Psoas muscle (tissue), 8 donors: ENCODE results near the gene PTGER3. TPM values are rescaled to one million over a fixed set of nuclear protein-coding genes. Genes with fewer than 3 reads are reported as not detected.
A peak's percentile ranks its signal among the peaks of the same experiment; 100 is the strongest.

Source experiments
- ATAC-seq, 4 donors: fragments of 200-7000 bp; cut with Tn5 transposase; one replicate each; pipeline ENCODE4 v1.9.1; 2020; ENCODE audit warnings: moderate library complexity in 3 of 4, mild to moderate bottlenecking in 2 of 4
- DNase-seq, 2 donors: peaks; one replicate each; pipeline ENCODE4 v3.0.0-alpha.2; 2020
- H3K27ac ChIP-seq: fragments of 200-600 bp; one replicate; pipeline ENCODE4 v1.8.0; 2022
- H3K27me3 ChIP-seq, 3 donors: fragments of 200-600 bp in 1 of 3; one replicate each; pipeline versions ENCODE4 v1.6.1 to v1.8.0; 2013 to 2022; ENCODE audit warnings: low read length in 2 of 3, mild to moderate bottlenecking in 2 of 3, moderate library complexity in 1 of 3; ENCODE audit not compliant: insufficient read depth in 3 of 3
- H3K36me3 ChIP-seq, 2 donors: fragments of 200-600 bp in 1 of 2; one replicate each; pipeline versions ENCODE4 v1.6.1 to v1.8.0; 2013 to 2022; ENCODE audit warnings: low read depth in 1 of 2, mild to moderate bottlenecking in 1 of 2, moderate library complexity in 1 of 2; ENCODE audit not compliant: insufficient read depth in 1 of 2
- H3K4me1 ChIP-seq: fragments of 200-600 bp; one replicate; pipeline ENCODE4 v1.8.0; 2022
- H3K4me3 ChIP-seq: fragments of 200-600 bp; one replicate; pipeline ENCODE4 v1.8.0; 2022; ENCODE audit warnings: mild to moderate bottlenecking
- H3K9me3 ChIP-seq: fragments of 200-600 bp; one replicate; pipeline ENCODE4 v1.8.0; 2022
- CTCF ChIP-seq: fragments of 200-600 bp; IDR thresholded peaks from one replicate; pipeline ENCODE4 v1.8.0; 2022; ENCODE audit warnings: antibody characterized with exemption
- WGBS, 3 donors: extraction: QIAGEN DNeasy Blood & Tissue Kit; methylation state at CpG; one replicate each; pipeline versions ENCODE4 v1.1.6 to v1.1.7; 2013; 5-methylcytosine and 5-hydroxymethylcytosine counted together
- intact Hi-C, 2 donors: fragments of 100-400 bp; cut with DNase I; formaldehyde crosslinking; loops; one replicate each; pipeline versions ENCODE4 v1.11.0 to v1.14.2; 2022
- polyA plus RNA-seq, 3 donors: library from polyadenylated mRNA; stranded (reverse); fragments of 200-250 nt; gene quantifications; one replicate each; pipeline ENCODE4 v1.2.3, GENCODE V29; 2013
- total RNA-seq, 4 donors: library from RNA; stranded (reverse); fragmentation: NEBNext Ultra II Directional in 2 of 4; extraction: Animal tissue kit (Norgen Biotek cat#: 25700) in 2 of 4; gene quantifications; one replicate each; pipeline versions ENCODE4 v1.2.1 to v1.2.4, GENCODE V29; 2021 to 2023
- donor health status: healthy with polysubstance abuse.
- donor health status: DM: no; HTN: no; CAD: no; lungs with moderate emphysema.
- donor health status: Bipolar disorder and iron deficiency.
- donor health status: healthy.
- donor health status: DM: yes; HTN: yes; CAD: no.
- donor health status: DM: no; HTN: no; CAD: no.
- donor health status: DM: no; HTN: no; CAD: no.
- donor health status: DM: yes; HTN: yes; CAD: no.

PTGER3 gene
- total and polyA plus RNA-seq, 7 donors, result 0.24 to 0.79 (median 0.46) TPM

DNA sequence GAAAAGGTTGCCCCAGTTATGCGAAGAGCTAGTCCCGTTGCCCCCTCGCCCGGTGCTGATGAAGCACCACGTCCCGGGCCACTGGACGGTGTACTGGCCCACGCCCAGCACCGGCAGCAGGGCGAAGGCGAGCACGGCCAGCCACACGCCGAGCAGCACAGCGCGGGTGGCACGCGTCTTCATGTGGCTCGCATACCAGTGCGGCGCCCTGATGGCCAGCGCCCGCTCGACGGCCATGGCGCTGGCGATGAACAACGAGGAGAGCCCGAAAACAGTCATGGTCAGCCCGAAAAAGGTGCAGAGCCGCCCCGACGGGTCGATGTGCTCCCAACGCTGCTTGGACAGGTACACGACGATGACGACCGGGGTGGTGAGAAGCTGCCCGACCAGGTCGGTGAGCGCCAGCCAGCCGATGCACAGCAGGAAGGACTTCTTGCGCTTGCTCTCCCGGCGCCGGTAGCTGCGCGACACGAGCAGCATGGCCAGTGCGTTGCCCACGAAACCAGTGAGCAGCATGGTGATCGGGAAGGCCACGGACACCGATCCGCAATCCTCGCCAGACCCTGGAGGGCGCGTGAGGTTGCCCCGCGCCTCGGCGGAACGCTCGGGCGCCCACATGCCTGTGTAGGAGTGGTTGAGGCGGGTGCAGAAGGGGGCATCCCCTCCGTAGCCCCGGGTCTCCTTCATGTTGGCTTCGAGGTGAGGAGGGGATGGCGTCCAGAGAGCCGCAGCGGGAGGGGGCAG, 553 bp downstream of the PTGER3 start:
- Histone ChIP-seq H3K4me3 (peak overlapping the region; percentile 65), H3K36me3 (no peaks in the 10 kb centered on the region), H3K4me1 (peaks cover 7% of the 10 kb centered on the region), H3K27me3 (peaks cover 0 to 47% (median 11%) of the 10 kb centered on the region in 3 donors), H3K9me3 (no peaks in the 10 kb centered on the region), H3K27ac (no peak overlapping the region)
- DNase-seq, result peak; percentile 21 to 54
- TF ChIP-seq CTCF, result no peak
- 1 to 4% (median 2%) methylated on average over 73 of the region's 73 CpGs for WGBS, 3 donors
- intact Hi-C loops, result loop anchor here in 1 of 2 donors (5.0 kb wide), 1 partner anchor 520 kb away; no protein-coding TSS in a partner anchor
- peak; percentile 7 to 45 (median 24) for ATAC-seq

- intact Hi-C loops, result loop anchor here (1.0 to 5.0 kb wide), 2 partner anchors 10 to 518 kb away; no protein-coding TSS in a partner anchor
- TF ChIP-seq CTCF, result no peak
- ATAC-seq, result no peak
- no peaks in the 10 kb centered on the region for H3K9me3 ChIP-seq
- peaks cover 7% of the 10 kb centered on the region for H3K4me1 ChIP-seq
- no peak overlapping the region for H3K27ac ChIP-seq
- no peaks in the 10 kb centered on the region for H3K36me3 ChIP-seq
- 78 to 83% (median 80%) methylated on average over 14 to 16 of the region's 16 CpGs for WGBS, 3 donors
- no peak overlapping the region for H3K4me3 ChIP-seq
- DNase-seq, result no peak
- H3K27me3 ChIP-seq, result peaks cover 0 to 53% (median 13%) of the 10 kb centered on the region in 3 donors
These were observed 2.1 kb downstream of the PTGER3 start for GRCh38 chr1:71045463-71046028.

- H3K27me3 ChIP-seq, result peaks cover 0 to 54% (median 13%) of the 10 kb centered on the region in 3 donors
- H3K9me3 ChIP-seq, result no peaks in the 10 kb centered on the region
- no peak for ATAC-seq
- H3K27ac ChIP-seq, result no peak overlapping the region
- no peak for DNase-seq
- TF ChIP-seq CTCF, result no peak
- no peaks in the 10 kb centered on the region for H3K36me3 ChIP-seq
- intact Hi-C loops, result loop anchor here (1.0 to 5.0 kb wide), 2 partner anchors 10 to 518 kb away; no protein-coding TSS in a partner anchor
- H3K4me3 ChIP-seq, result no peak overlapping the region
- WGBS, 3 donors, result 48 to 64% (median 57%) methylated on average over 1 of the region's 1 CpG
- peaks cover 7% of the 10 kb centered on the region for H3K4me1 ChIP-seq
These were observed 2.8 kb downstream of the PTGER3 start for GRCh38 chr1:71044833-71045232.

GRCh38 chr1:71043065-71043464, 4.6 kb downstream of the PTGER3 start:
- intact Hi-C loops, result no loop called here
- ATAC-seq (no peak), DNase-seq (no peak)
- no peak for TF ChIP-seq CTCF
- Histone ChIP-seq H3K4me3 (no peak overlapping the region), H3K4me1 (peaks cover 5% of the 10 kb centered on the region), H3K27ac (no peak overlapping the region), H3K9me3 (no peaks in the 10 kb centered on the region), H3K36me3 (no peaks in the 10 kb centered on the region), H3K27me3 (peaks cover 3 to 45% (median 13%) of the 10 kb centered on the region in 3 donors)
